A673 (cell line): Measurements from ENCODE around the gene INPP5A. TPM values are rescaled to one million over a fixed set of nuclear protein-coding genes. Genes with fewer than 3 reads are reported as not detected.

ENCODE experiments used
- BruUV-seq: library from RNA; stranded (reverse); fragments of 400-500 nt; replicated peaks from 2 replicates; lab custom pipeline; 2021; lab: Mats Ljungman, UMichigan
- CTCF ChIA-PET: fragments of 300-600 bp; sonication (Branson Sonifier 250); formaldehyde crosslinking; loops from one replicate; lab custom pipeline; 2022; ENCODE audit warnings: antibody characterized with exemption; lab: Charles Lee
- POLR2A ChIA-PET: fragments of 300-600 bp; sonication (Branson Sonifier 250); formaldehyde crosslinking; loops from one replicate; lab custom pipeline; 2022; ENCODE audit warnings: antibody characterized with exemption; ENCODE audit not compliant: low non-redundant PET; lab: Charles Lee
- DNase-seq: peaks from one replicate; pipeline ENCODE4 v3.0.0-alpha.2; 2015; ENCODE audit warnings: low spot score
- H3K27ac ChIP-seq: fragments of 200-600 bp; sonication (generic); 2 replicates; pipeline ENCODE4 v1.5.1; 2016; ENCODE audit warnings: mixed run types, low read depth, mild to moderate bottlenecking, mixed read lengths, antibody characterized with exemption, low read length; ENCODE audit not compliant: poor library complexity, severe bottlenecking
- H3K27me3 ChIP-seq: fragments of 200-600 bp; sonication (generic); replicated peaks from 2 replicates; pipeline ENCODE4 v1.6.1; 2017; ENCODE audit warnings: mixed run types, low read depth, mild to moderate bottlenecking, mixed read lengths, antibody characterized with exemption, low read length; ENCODE audit not compliant: insufficient read depth, poor library complexity
- H3K36me3 ChIP-seq: fragments of 200-600 bp; sonication (generic); 2 replicates; pipeline ENCODE4 v1.6.1; 2016; ENCODE audit warnings: mixed run types, mild to moderate bottlenecking, mixed read lengths, antibody characterized with exemption, low read length; ENCODE audit not compliant: insufficient read depth, poor library complexity, severe bottlenecking
- H3K4me1 ChIP-seq: fragments of 200-600 bp; sonication (generic); 2 replicates; pipeline ENCODE4 v1.6.1; 2017; ENCODE audit warnings: mixed run types, mild to moderate bottlenecking, mixed read lengths, antibody characterized with exemption, low read length; ENCODE audit not compliant: insufficient read depth, poor library complexity, severe bottlenecking
- H3K4me3 ChIP-seq: fragments of 200-600 bp; sonication (generic); 2 replicates; pipeline ENCODE4 v1.5.1; 2016; ENCODE audit warnings: low read depth, mixed run types, mild to moderate bottlenecking, mixed read lengths, low read length; ENCODE audit not compliant: poor library complexity, severe bottlenecking
- H3K9me3 ChIP-seq: fragments of 200-600 bp; sonication (generic); 2 replicates; pipeline ENCODE4 v1.6.1; 2016; ENCODE audit warnings: mixed run types, low read depth, mild to moderate bottlenecking, mixed read lengths, antibody characterized with exemption, low read length; ENCODE audit not compliant: poor library complexity, severe bottlenecking
- CTCF ChIP-seq: fragments of 300-800, 200-600 bp; sonication (generic); conservative IDR thresholded peaks from 2 replicates; pipeline ENCODE4 v1.5.1; 2017; ENCODE audit warnings: low read depth, mild to moderate bottlenecking, antibody characterized with exemption, low read length, moderate library complexity, mixed read lengths
- EZH2 ChIP-seq: fragments of 200-600 bp; sonication (generic); IDR thresholded peaks from 2 replicates; pipeline ENCODE4 v1.6.1; 2017; ENCODE audit warnings: borderline replicate concordance, low read depth, mild to moderate bottlenecking, mixed read lengths, antibody characterized with exemption, low read length; ENCODE audit not compliant: poor library complexity, severe bottlenecking
- intact Hi-C: fragments of 100-400 bp; cut with micrococcal nuclease; formaldehyde crosslinking; loops from one replicate; pipeline ENCODE4 v1.10.0; 2022; ENCODE audit not compliant: unreplicated experiment
- total RNA-seq: library from RNA; stranded (reverse); gene quantifications from 2 replicates; pipeline ENCODE4 v1.2.3, GENCODE V29; 2021

The INPP5A gene
- total RNA-seq, 1 experiment from 2014 or later: 21.8 TPM

DNA sequence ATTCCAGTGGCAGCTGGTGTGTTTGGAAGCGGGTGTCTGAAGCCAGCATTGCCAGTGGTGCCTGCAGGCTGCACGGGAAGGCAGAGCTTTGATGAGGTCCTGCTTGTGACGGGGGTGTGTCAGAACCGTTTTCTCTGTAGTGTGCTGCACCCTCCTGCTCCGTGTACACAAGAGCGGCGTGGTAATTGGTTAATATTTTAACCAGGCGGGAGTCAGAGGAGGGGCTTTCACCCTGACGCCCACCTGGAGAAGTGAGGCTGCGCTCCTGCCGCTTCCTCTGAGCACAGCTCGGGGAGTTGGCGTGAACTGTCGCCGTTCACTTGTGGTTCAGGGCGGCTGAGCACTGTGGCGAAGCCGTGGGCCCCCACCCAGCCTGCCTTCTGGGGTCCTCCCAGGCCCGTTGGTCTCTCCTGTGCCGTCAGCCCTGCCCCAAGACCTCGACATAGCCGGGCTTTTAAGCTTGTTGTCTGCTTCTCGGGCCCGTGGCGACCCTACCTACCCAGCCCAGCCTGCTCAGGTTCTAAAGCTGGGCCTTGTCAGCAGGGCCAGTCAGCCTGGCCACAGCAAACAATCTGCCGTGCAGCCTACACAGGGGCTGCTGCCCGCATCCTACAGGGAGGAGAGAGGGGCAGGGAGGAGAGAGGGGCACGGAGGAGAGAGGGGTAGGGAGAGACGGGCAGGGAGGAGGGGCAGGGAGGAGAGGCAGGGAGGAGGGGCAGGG, 236.8 kb downstream of the INPP5A start:
- TF ChIP-seq EZH2 (no peak), CTCF (no peak)
- Histone ChIP-seq H3K4me1 (no peaks in the 10 kb centered on the region), H3K27ac (no peak overlapping the region), H3K9me3 (no peaks in the 10 kb centered on the region), H3K27me3 (no peaks in the 10 kb centered on the region), H3K4me3 (no peak overlapping the region), H3K36me3 (no peaks in the 10 kb centered on the region)
- intact Hi-C loops: no loop called here
- ChIA-PET POLR2A (interaction anchor here (0.7 kb wide), 1 partner anchor 310 kb away, joined by 3 read pairs; no protein-coding TSS in a partner anchor), CTCF (interaction anchor here (0.7 kb wide), 1 partner anchor 165 kb away, joined by 3 read pairs; no protein-coding TSS in a partner anchor)
- no TSS peak for BruUV-seq
- no peak for DNase-seq

DNA sequence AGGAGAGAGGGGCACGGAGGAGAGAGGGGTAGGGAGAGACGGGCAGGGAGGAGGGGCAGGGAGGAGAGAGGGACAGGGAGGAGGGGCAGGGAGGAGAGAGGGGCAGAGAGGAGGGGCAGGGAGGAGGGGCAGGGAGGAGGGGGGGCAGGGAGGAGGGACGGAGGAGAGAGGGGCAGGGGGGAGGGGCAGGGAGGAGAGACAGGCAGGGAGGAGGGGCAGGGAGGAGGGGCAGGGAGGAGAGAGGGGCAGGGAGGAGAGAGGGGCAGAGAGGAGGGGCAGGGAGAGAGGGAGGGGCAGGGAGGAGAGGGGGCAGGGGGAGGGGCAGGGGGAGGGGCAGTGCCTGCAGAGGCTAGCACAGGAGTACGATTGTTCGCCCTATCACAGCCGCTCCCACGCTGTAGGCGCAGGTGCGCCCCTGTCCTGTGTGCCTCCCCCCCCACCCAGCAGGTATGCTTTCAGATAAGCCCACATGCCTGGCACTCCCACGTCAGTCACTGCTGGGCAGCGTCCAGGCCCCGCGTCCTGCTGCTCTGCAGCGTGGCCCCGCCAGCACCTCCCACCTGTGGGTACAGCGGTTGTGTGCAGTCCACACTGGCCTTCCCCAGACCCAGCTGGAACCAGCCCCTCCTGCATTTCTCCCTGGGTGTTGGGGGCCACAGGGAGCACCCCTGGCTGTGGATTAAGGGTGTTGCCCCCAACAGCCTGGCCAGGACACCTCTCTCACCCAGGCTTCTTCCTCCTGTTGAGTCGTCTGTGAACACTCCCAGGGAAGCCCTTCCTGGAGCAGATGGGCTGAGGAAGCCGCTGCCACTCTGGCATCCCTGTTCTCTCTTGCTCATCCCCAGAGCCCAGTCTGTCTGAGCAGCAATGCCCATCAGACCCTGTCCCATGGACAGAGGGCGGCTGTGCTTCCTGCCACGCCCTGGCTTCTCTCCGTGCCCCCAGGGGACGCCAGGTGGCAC, 237.6 kb downstream of the INPP5A start:
- Histone ChIP-seq H3K27me3 (no peaks in the 10 kb centered on the region), H3K36me3 (no peaks in the 10 kb centered on the region), H3K4me3 (no peak overlapping the region), H3K27ac (no peak overlapping the region), H3K9me3 (no peaks in the 10 kb centered on the region), H3K4me1 (no peaks in the 10 kb centered on the region)
- no TSS peak for BruUV-seq
- CTCF ChIA-PET: no interaction called here
- POLR2A ChIA-PET: no interaction called here
- peak; percentile 28 for DNase-seq
- TF ChIP-seq EZH2 (no peak), CTCF (no peak)
- intact Hi-C loops: no loop called here

- H3K27ac ChIP-seq: no peak overlapping the region
- no peak for TF ChIP-seq CTCF
- TF ChIP-seq EZH2: no peak
- no TSS peak for BruUV-seq
- no peaks in the 10 kb centered on the region for H3K27me3 ChIP-seq
- H3K4me3 ChIP-seq: no peak overlapping the region
- H3K9me3 ChIP-seq: no peaks in the 10 kb centered on the region
- POLR2A ChIA-PET: interaction anchor here (0.7 kb wide), 1 partner anchor 27 kb away, joined by 5 read pairs; no protein-coding TSS in a partner anchor
- CTCF ChIA-PET: no interaction called here
- no peak for DNase-seq
- H3K4me1 ChIP-seq: no peaks in the 10 kb centered on the region
- H3K36me3 ChIP-seq: no peaks in the 10 kb centered on the region
- intact Hi-C loops: no loop called here
These were observed 238.6 kb downstream of the INPP5A start for GRCh38 chr10:132776186-132776585.
